Measurements from ENCODE around the gene TBC1D16. TPM values are rescaled to one million over a fixed set of nuclear protein-coding genes. Genes with fewer than 3 reads are reported as not detected.
"Not testable (repeated sequence)": the region's sequence is repeated elsewhere in the genome, so short reads cannot be mapped to it uniquely, and the experiment has no call there.

The TBC1D16 gene
- total and polyA plus RNA-seq, 2 experiments from 2014 or later, result 24.5 to 38.1 TPM

- no peaks in the 10 kb centered on the region for H3K36me3 ChIP-seq (replicated peaks; ENCODE audit: insufficient read depth, low read depth)
- TF ChIP-seq EZH2phosphoT487 (IDR thresholded peaks at IDR 0.05; ENCODE audit: low read depth, severe bottlenecking, unreplicated experiment), result no peak
- TF ChIP-seq CTCF (IDR thresholded peaks at IDR 0.05; ENCODE audit: poor library complexity), result no peak
- TF ChIP-seq EZH2 (IDR thresholded peaks at IDR 0.05; ENCODE audit: borderline replicate concordance), result no peak
- no peak overlapping the region for H3K4me3 ChIP-seq
- no peaks in the 10 kb centered on the region for H3K9me3 ChIP-seq (ENCODE audit: low read depth)
- peaks cover 60% of the 10 kb centered on the region for H3K79me2 ChIP-seq
- H3K27ac ChIP-seq, result no peak overlapping the region
- H2AFZ ChIP-seq, result no peak overlapping the region
- no peaks in the 10 kb centered on the region for H4K20me1 ChIP-seq (ENCODE audit: insufficient read depth, poor library complexity, severe bottlenecking)
- 97% methylated on average over 4 of the region's 4 CpGs for WGBS (ENCODE audit: low lambda C conversion rate, missing lambda C conversion rate)
- H3K4me2 ChIP-seq, result no peak overlapping the region
- no peaks in the 10 kb centered on the region for H3K27me3 ChIP-seq
- no peaks in the 10 kb centered on the region for H3K4me1 ChIP-seq (ENCODE audit: insufficient read depth)
- DNase-seq (ENCODE audit: low spot score), result no peak
- H3K9me2 ChIP-seq (replicated peaks; ENCODE audit: insufficient read depth), result no peaks in the 10 kb centered on the region
Observed at GRCh38 chr17:79959042-79959441, 76.6 kb downstream of the TBC1D16 start.

- H3K36me3 ChIP-seq (replicated peaks; ENCODE audit: insufficient read depth, low read depth), result no peaks in the 10 kb centered on the region
- TF ChIP-seq CTCF (IDR thresholded peaks at IDR 0.05; ENCODE audit: poor library complexity), result no peak
- no peak for TF ChIP-seq EZH2 (IDR thresholded peaks at IDR 0.05; ENCODE audit: borderline replicate concordance)
- no peak for TF ChIP-seq EZH2phosphoT487 (IDR thresholded peaks at IDR 0.05; ENCODE audit: low read depth, severe bottlenecking, unreplicated experiment)
- no peaks in the 10 kb centered on the region for H3K27me3 ChIP-seq
- 90% methylated on average over 6 of the region's 6 CpGs for WGBS (ENCODE audit: low lambda C conversion rate, missing lambda C conversion rate)
- no peaks in the 10 kb centered on the region for H3K9me2 ChIP-seq (replicated peaks; ENCODE audit: insufficient read depth)
- no peak overlapping the region for H2AFZ ChIP-seq
- no peak overlapping the region for H3K4me2 ChIP-seq
- no peak overlapping the region for H3K4me3 ChIP-seq
- DNase-seq (ENCODE audit: low spot score), result no peak
- H3K9me3 ChIP-seq (ENCODE audit: low read depth), result no peaks in the 10 kb centered on the region
- H3K4me1 ChIP-seq (ENCODE audit: insufficient read depth), result peaks cover 16% of the 10 kb centered on the region
- H4K20me1 ChIP-seq (ENCODE audit: insufficient read depth, poor library complexity, severe bottlenecking), result no peaks in the 10 kb centered on the region
- peaks cover 69% of the 10 kb centered on the region for H3K79me2 ChIP-seq
- no peak overlapping the region for H3K27ac ChIP-seq
Observed at GRCh38 chr17:79956853-79957252, 78.8 kb downstream of the TBC1D16 start.

- Histone ChIP-seq H3K4me1 (ENCODE audit: insufficient read depth) (peaks cover 21% of the 10 kb centered on the region), H3K79me2 (peaks cover 67% of the 10 kb centered on the region)
- not testable (repeated sequence) for H3K36me3 ChIP-seq (replicated peaks; ENCODE audit: insufficient read depth, low read depth); H3K27me3 ChIP-seq; H2AFZ ChIP-seq; H4K20me1 ChIP-seq (ENCODE audit: insufficient read depth, poor library complexity, severe bottlenecking); H3K4me3 ChIP-seq; H3K4me2 ChIP-seq; DNase-seq (ENCODE audit: low spot score); H3K9me2 ChIP-seq (replicated peaks; ENCODE audit: insufficient read depth); H3K9me3 ChIP-seq (ENCODE audit: low read depth); H3K27ac ChIP-seq
- 93% methylated on average over 8 of the region's 8 CpGs for WGBS (ENCODE audit: low lambda C conversion rate, missing lambda C conversion rate)
Observed at GRCh38 chr17:79956441-79956735, 79.3 kb downstream of the TBC1D16 start.

- H3K4me2 ChIP-seq, result no peak overlapping the region
- no peak overlapping the region for H2AFZ ChIP-seq
- no peaks in the 10 kb centered on the region for H4K20me1 ChIP-seq (ENCODE audit: insufficient read depth, poor library complexity, severe bottlenecking)
- H3K27me3 ChIP-seq, result no peaks in the 10 kb centered on the region
- H3K36me3 ChIP-seq (replicated peaks; ENCODE audit: insufficient read depth, low read depth), result no peaks in the 10 kb centered on the region
- no peak for TF ChIP-seq EZH2phosphoT487 (IDR thresholded peaks at IDR 0.05; ENCODE audit: low read depth, severe bottlenecking, unreplicated experiment)
- no peak for TF ChIP-seq CTCF (IDR thresholded peaks at IDR 0.05; ENCODE audit: poor library complexity)
- no peak for TF ChIP-seq EZH2 (IDR thresholded peaks at IDR 0.05; ENCODE audit: borderline replicate concordance)
- no peaks in the 10 kb centered on the region for H3K9me3 ChIP-seq (ENCODE audit: low read depth)
- peaks cover 26% of the 10 kb centered on the region for H3K4me1 ChIP-seq (ENCODE audit: insufficient read depth)
- no peak overlapping the region for H3K4me3 ChIP-seq
- 89% methylated on average over 13 of the region's 13 CpGs for WGBS (ENCODE audit: low lambda C conversion rate, missing lambda C conversion rate)
- H3K79me2 ChIP-seq, result peaks cover 62% of the 10 kb centered on the region
- H3K9me2 ChIP-seq (replicated peaks; ENCODE audit: insufficient read depth), result no peaks in the 10 kb centered on the region
- H3K27ac ChIP-seq, result no peak overlapping the region
- no peak for DNase-seq (ENCODE audit: low spot score)
Observed at GRCh38 chr17:79955691-79956440, 79.8 kb downstream of the TBC1D16 start.

Measured in hepatocyte (in vitro differentiated cells).